ENCODE results near the gene STX1A. TPM values are rescaled to one million over a fixed set of nuclear protein-coding genes. Genes with fewer than 3 reads are reported as not detected.

Gene STX1A
- total and polyA plus RNA-seq, 2 of the 13 experiments (the other 11 are each of a cell fraction or from before 2014, with no cell fraction given): 6.1 to 12.2 TPM

GRCh38 chr7:73667344-73668102 lies 51.9 kb downstream of the STX1A start, which contains the start of gene VPS37D (continued):
- TF ChIP-seq CBX5 (CRISPR knock-in tag; IDR thresholded peaks at IDR 0.05; ENCODE audit: borderline replicate concordance) (no peak), ZNF160 (CRISPR knock-in tag; IDR thresholded peaks at IDR 0.05) (no peak), NFAT5 (CRISPR knock-in tag; IDR thresholded peaks at IDR 0.05) (no peak), ZNF430 (CRISPR knock-in tag; IDR thresholded peaks at IDR 0.05) (peak; percentile 30; the same call in 1 of the 2 replicates), GABPB1 (CRISPR knock-in tag; IDR thresholded peaks at IDR 0.05) (peak; percentile 58; the same call in 1 of the 2 replicates), ZFYVE20 (CRISPR knock-in tag; IDR thresholded peaks at IDR 0.05; ENCODE audit: borderline replicate concordance, low read depth) (no peak), POLR2A (IDR thresholded peaks at IDR 0.05; ENCODE audit: insufficient read depth in 1 of 2, low read depth in 2 of 2, low read length in 2 of 2) (no peak), ZBTB7A (CRISPR knock-in tag; IDR thresholded peaks at IDR 0.05) (no peak), MTA1 (CRISPR knock-in tag; IDR thresholded peaks at IDR 0.05; ENCODE audit: borderline replicate concordance) (peak; percentile 44; the same call in 1 of the 2 replicates), KLF16 (CRISPR knock-in tag; IDR thresholded peaks at IDR 0.05) (peak in 1 of 2 experiments; percentile 49; a peak in 1 of 4 replicates), E2F1 (CRISPR knock-in tag; IDR thresholded peaks at IDR 0.05) (no peak), AHR (CRISPR knock-in tag; IDR thresholded peaks at IDR 0.05) (no peak), KMT2A (CRISPR knock-in tag; IDR thresholded peaks at IDR 0.05) (no peak), NFKB2 (CRISPR knock-in tag; IDR thresholded peaks at IDR 0.05; ENCODE audit: borderline replicate concordance) (no peak), U2AF2 (IDR thresholded peaks at IDR 0.05; ENCODE audit: low read depth, low read length) (no peak), ZNF354B (CRISPR knock-in tag; IDR thresholded peaks at IDR 0.05) (no peak), UBTF (CRISPR knock-in tag; IDR thresholded peaks at IDR 0.05) (peak; percentile 58; the same call in 1 of the 2 replicates), ZNF136 (CRISPR knock-in tag; IDR thresholded peaks at IDR 0.05; ENCODE audit: low read depth) (peak; percentile 60; the same call in 1 of the 2 replicates), SALL1 (CRISPR knock-in tag; IDR thresholded peaks at IDR 0.05) (no peak; the same call in 1 of the 2 replicates), ZNF234 (CRISPR knock-in tag; conservative IDR thresholded peaks at IDR 0.05) (no peak), NFIB (CRISPR knock-in tag; IDR thresholded peaks at IDR 0.05; ENCODE audit: borderline replicate concordance) (no peak), FOXA3 (CRISPR knock-in tag; IDR thresholded peaks at IDR 0.05) (no peak; the same call in 1 of the 2 replicates)
